ENCODE results near the gene TNS2.
A peak's percentile ranks its signal among the peaks of the same experiment; 100 is the strongest.

GRCh38 chr12:53005986-53006809 is 43.7 kb upstream of the TNS2 start, which contains the start of gene EIF4B:
- TF ChIP-seq JUNB (CRISPR knock-in tag; conservative IDR thresholded peaks at IDR 0.05) = no peak
- TF ChIP-seq CHD7 (IDR thresholded peaks at IDR 0.05; ENCODE audit: low read depth, low read length) = no peak
- peak; percentile 83 for TF ChIP-seq GABPA (tag; conservative IDR thresholded peaks at IDR 0.05; ENCODE audit: low read depth)
- 0 out of 2 replicates have a peak, but pooled peaks have one; percentile 33 for TF ChIP-seq ZNF174 (CRISPR knock-in tag; IDR thresholded peaks at IDR 0.05)
- TF ChIP-seq RBM25 (IDR thresholded peaks at IDR 0.05; ENCODE audit: low read depth, low read length, severe bottlenecking) = no peak
- TF ChIP-seq ZNF75A (CRISPR knock-in tag; IDR thresholded peaks at IDR 0.05) = peak; percentile 19; the same call in 1 of the 2 replicates
